ENCODE results near the gene ADGRL4.
"Not testable (repeated sequence)": the region's sequence is repeated elsewhere in the genome, so short reads cannot be mapped to it uniquely, and the experiment has no call there.

Gene ADGRL4

GRCh38 chr1:79006564-79006963, at the start of gene ADGRL4:
ADGRL4 (minus strand) TSS chr1:79006730; CDS start chr1:79006654, 76 bp downstream.
- peak; percentile 37 for DNase-seq

GRCh38 chr1:79055856-79056255, 49.3 kb upstream of the ADGRL4 start:
- DNase-seq, result no peak

- DNase-seq, result no peak
Measured at GRCh38 chr1:79052829-79053449, 46.4 kb upstream of the ADGRL4 start.

- DNase-seq, result no peak
Measured at GRCh38 chr1:79044974-79045650, 38.6 kb upstream of the ADGRL4 start.

GRCh38 chr1:79043506-79043905, 37.0 kb upstream of the ADGRL4 start:
- no peak for DNase-seq

GRCh38 chr1:79042539-79042938, 36.0 kb upstream of the ADGRL4 start:
- DNase-seq, result no peak

GRCh38 chr1:79042117-79042516, 35.6 kb upstream of the ADGRL4 start:
- DNase-seq, result no peak

GRCh38 chr1:79041666-79042065, 35.1 kb upstream of the ADGRL4 start:
- DNase-seq, result no peak

- DNase-seq, result no peak
Measured at GRCh38 chr1:79040424-79041082, 34.0 kb upstream of the ADGRL4 start.

- DNase-seq, result no peak
Measured at GRCh38 chr1:79037085-79037484, 30.6 kb upstream of the ADGRL4 start.

- no peak for DNase-seq
Measured at GRCh38 chr1:79012500-79012899, 6.0 kb upstream of the ADGRL4 start.

- DNase-seq, result no peak
Measured at GRCh38 chr1:79010589-79010988, 4.1 kb upstream of the ADGRL4 start.

- no peak for DNase-seq
Measured at GRCh38 chr1:79005945-79006344, 585 bp downstream of the ADGRL4 start.

GRCh38 chr1:79004916-79005315, 1.6 kb downstream of the ADGRL4 start:
- DNase-seq, result no peak

- no peak for DNase-seq
Measured at GRCh38 chr1:78996791-78997190, 9.7 kb downstream of the ADGRL4 start.

GRCh38 chr1:78987042-78987441, 19.5 kb downstream of the ADGRL4 start:
- no peak for DNase-seq

- DNase-seq, result no peak
Measured at GRCh38 chr1:78980511-78980910, 26.0 kb downstream of the ADGRL4 start.

- DNase-seq, result no peak
Measured at GRCh38 chr1:78972723-78973122, 33.8 kb downstream of the ADGRL4 start.

GRCh38 chr1:78967091-78967490, 39.4 kb downstream of the ADGRL4 start:
- not testable (repeated sequence) for DNase-seq

- no peak for DNase-seq
Measured at GRCh38 chr1:78958711-78959110, 47.8 kb downstream of the ADGRL4 start.

GRCh38 chr1:78950826-78951225, 55.7 kb downstream of the ADGRL4 start:
- DNase-seq, result no peak

- no peak for DNase-seq
Measured at GRCh38 chr1:78949227-78949626, 57.3 kb downstream of the ADGRL4 start.

- no peak for DNase-seq
Measured at GRCh38 chr1:78919150-78919549, 87.4 kb downstream of the ADGRL4 start.

GRCh38 chr1:78918157-78918556, 88.4 kb downstream of the ADGRL4 start:
- no peak for DNase-seq

All from left hindlimb (tissue), 1 donor.